Panc1 (cell line): ENCODE results near the gene EEF1AKMT1.

Experiments used
- CTCF ChIP-seq: fragments of 450-650 bp; IDR thresholded peaks from 2 replicates; pipeline ENCODE4 v1.5.1; 2017; ENCODE audit warnings: mild to moderate bottlenecking
- POLR2AphosphoS5 ChIP-seq: IDR thresholded peaks from 2 replicates; pipeline ENCODE4 v1.6.1; 2012; ENCODE audit warnings: mild to moderate bottlenecking, low read depth, low read length, moderate library complexity
- SIN3A ChIP-seq: IDR thresholded peaks from 2 replicates; pipeline ENCODE4 v1.6.1; 2012; ENCODE audit warnings: low read depth, mild to moderate bottlenecking, low read length, moderate library complexity, borderline replicate concordance; ENCODE audit not compliant: insufficient read depth

GRCh38 chr13:20754009-20754408 is 19.8 kb downstream of the EEF1AKMT1 start:
- TF ChIP-seq CTCF = no peak
- no peak for TF ChIP-seq SIN3A
- no peak for TF ChIP-seq POLR2AphosphoS5
